GM12878 (cell line): ENCODE measurements around the gene VWA7. TPM values are rescaled to one million over a fixed set of nuclear protein-coding genes. Genes with fewer than 3 reads are reported as not detected.

Experiments
- ATAC-seq: fragments of 200-7000 bp; cut with Tn5 transposase; 3 replicates; pipeline ENCODE4 v1.9.1; 2020; ENCODE audit warnings: mild to moderate bottlenecking, moderate library complexity
- BruUV-seq: library from RNA; stranded (reverse); fragments of 400-500 nt; replicated peaks from 2 replicates; lab custom pipeline; 2021; lab: Mats Ljungman, UMichigan
- CTCF ChIA-PET: fragments of 300-600 bp; sonication (Branson Sonifier 250); formaldehyde crosslinking; extraction: SDS; loops from one replicate; lab custom pipeline; 2021; ENCODE audit warnings: inconsistent platforms; lab: Yijun Ruan, JAX
- POLR2A ChIA-PET: fragments of 350-600 bp; formaldehyde crosslinking; extraction: SDS; loops from one replicate; lab custom pipeline; 2021; ENCODE audit warnings: inconsistent platforms; lab: Charles Lee
- RAD21 ChIA-PET: fragments of 300-600 bp; sonication (Branson Sonifier 250); formaldehyde crosslinking; loops from one replicate; lab custom pipeline; 2023; ENCODE audit warnings: antibody characterized with exemption; ENCODE audit not compliant: unreplicated experiment; lab: Charles Lee
- SMC1A ChIA-PET: fragments of 300-600 bp; sonication (Branson Sonifier 250); formaldehyde crosslinking; loops from one replicate; lab custom pipeline; 2023; ENCODE audit not compliant: unreplicated experiment, uncharacterized antibody; lab: Charles Lee
- DNase-seq: peaks from one replicate; pipeline ENCODE4 v3.0.0-alpha.2; 2011; ENCODE audit warnings: low read depth, low spot score
- FAIRE-seq: peaks from 3 replicates; lab custom pipeline; 2011; peaks lifted over from hg19 to GRCh38; lab: Jason Lieb, UNC
- H2AFZ ChIP-seq: 2 replicates; pipeline ENCODE4 v1.6.0; 2011; ENCODE audit warnings: low read depth, low read length, control low read depth; ENCODE audit not compliant: control insufficient read depth
- H3K27ac ChIP-seq: 2 replicates; pipeline ENCODE4 v1.5.1; 2011; ENCODE audit warnings: control low read depth; ENCODE audit not compliant: control insufficient read depth, insufficient read depth
- H3K27me3 ChIP-seq, 2 experiments: replicated peaks in 1 of 2; 2 replicates each; pipeline versions ENCODE4 v1.6.0 to v1.6.1; 2011; ENCODE audit warnings: low read length in 1 of 2; ENCODE audit not compliant: control insufficient read depth in 2 of 2, insufficient read depth in 2 of 2
- H3K36me3 ChIP-seq, 2 experiments: 2 replicates each; pipeline ENCODE4 v1.5.1; 2011; ENCODE audit warnings: low read length in 1 of 2; ENCODE audit not compliant: control insufficient read depth in 2 of 2, insufficient read depth in 2 of 2
- H3K4me1 ChIP-seq: 2 replicates; pipeline ENCODE4 v1.6.1; 2011; ENCODE audit warnings: mild to moderate bottlenecking, low read length, moderate library complexity, mixed read lengths; ENCODE audit not compliant: control insufficient read depth, insufficient read depth
- H3K4me2 ChIP-seq: 2 replicates; pipeline ENCODE4 v1.6.0; 2011; ENCODE audit warnings: control low read depth; ENCODE audit not compliant: control insufficient read depth, insufficient read depth
- H3K4me3 ChIP-seq: fragments of 200-600 bp; sonication (generic); 2 replicates; pipeline ENCODE4 v1.5.1; 2016
- H3K79me2 ChIP-seq: 2 replicates; pipeline ENCODE4 v1.6.0; 2011; ENCODE audit warnings: low read length; ENCODE audit not compliant: control insufficient read depth, insufficient read depth
- H3K9ac ChIP-seq: 2 replicates; pipeline ENCODE4 v1.8.0; 2011; ENCODE audit warnings: low read length, control low read depth, mixed read lengths; ENCODE audit not compliant: control insufficient read depth, insufficient read depth
- H3K9me3 ChIP-seq: replicated peaks from 3 replicates; pipeline ENCODE4 v1.5.1; 2011; ENCODE audit warnings: mild to moderate bottlenecking, low read length; ENCODE audit not compliant: control insufficient read depth, insufficient read depth
- H4K20me1 ChIP-seq: 2 replicates; pipeline ENCODE4 v1.6.0; 2011; ENCODE audit not compliant: control insufficient read depth, insufficient read depth
- CTCF ChIP-seq, 3 experiments: IDR thresholded peaks in 2 of 3; conservative IDR thresholded peaks in 1 of 3; 2 replicates each; pipeline ENCODE4 v1.5.1; 2011; ENCODE audit warnings: low read depth in 3 of 3, low read length in 3 of 3, mild to moderate bottlenecking in 3 of 3, control low read depth in 2 of 3, moderate library complexity in 2 of 3, inconsistent platforms in 1 of 3, mixed read lengths in 1 of 3; ENCODE audit not compliant: control insufficient read depth in 2 of 3, insufficient read depth in 1 of 3; ENCODE audit errors: extremely low read depth in 1 of 3
- EGR1 ChIP-seq, 2 experiments: IDR thresholded peaks; 1 replicate in 1 of 2; 2 replicates in 1 of 2; pipeline ENCODE4 v1.6.1; 2011 to 2012; ENCODE audit warnings: low read depth in 2 of 2, low read length in 2 of 2, borderline replicate concordance in 1 of 2, mild to moderate bottlenecking in 1 of 2, moderate library complexity in 1 of 2
- PKNOX1 ChIP-seq: fragments of 450-650 bp; IDR thresholded peaks from 2 replicates; pipeline ENCODE4 v1.6.1; 2016; ENCODE audit warnings: mild to moderate bottlenecking
- POU2F2 ChIP-seq: IDR thresholded peaks from 3 replicates; pipeline ENCODE4 v1.6.1; 2011; ENCODE audit warnings: low read depth, mild to moderate bottlenecking, low read length, borderline replicate concordance
- RAD21 ChIP-seq: IDR thresholded peaks from 2 replicates; pipeline ENCODE4 v1.6.1; 2011; ENCODE audit warnings: mild to moderate bottlenecking, low read depth, low read length, moderate library complexity; ENCODE audit not compliant: insufficient read depth
- WGBS: methylation state at CpG from one replicate; pipeline ENCODE4 v1.1.6; 2016; ENCODE audit warnings: low lambda C conversion rate; ENCODE audit not compliant: insufficient replicate concordance, insufficient coverage; ENCODE audit errors: missing lambda C conversion rate; 5-methylcytosine and 5-hydroxymethylcytosine counted together
- in situ Hi-C: fragments of 300-500 bp; cut with MboI; formaldehyde crosslinking; loops from 9 replicates; pipeline ENCODE4 v1.14.3; 2018; ENCODE audit warnings: mixed read lengths
- intact Hi-C: fragments of 100-400 bp; cut with micrococcal nuclease; formaldehyde crosslinking; loops from one replicate; pipeline ENCODE4 v1.14.2; 2022; ENCODE audit not compliant: unreplicated experiment
- polyA plus RNA-seq, 11 experiments: library from polyadenylated mRNA; depleted of rRNA in 4 of 11; unstranded in 6 of 11; stranded (reverse) in 5 of 11; fragments of >200 nt; fragmentation: Nextera tagmentation in 4 of 11; fragmentation: Illumina TruSeq in 1 of 11; extraction: Ambion mirVana in 4 of 11; extraction: Trizol in 1 of 11; gene quantifications; 1 replicate in 1 of 11; 2 replicates in 10 of 11; pipeline versions ENCODE4 v1.2.1 to v1.2.3, GENCODE V29; 2011 to 2016; ENCODE audit warnings: inconsistent platforms in 2 of 11, missing spikeins in 2 of 11, low read depth in 1 of 11
- total RNA-seq, 4 experiments: library from RNA; depleted of rRNA in 3 of 4; stranded (reverse); fragments of >200 nt in 3 of 4; fragmentation: Illumina TruSeq in 1 of 4; extraction: Trizol in 1 of 4; gene quantifications; 2 replicates each; pipeline versions ENCODE4 v1.2.1 to v1.2.3, GENCODE V29; 2013 to 2021

VWA7 gene
- total and polyA plus RNA-seq, 10 of the 15 experiments (the other 5 are each of a cell fraction or from before 2014, with no cell fraction given): 0.11 to 3.1 (median 1.2) TPM; not detected in 1

- TF ChIP-seq RAD21 (peak; percentile 72), POU2F2 (peak; percentile 21; the same call in 1 of the 3 replicates), CTCF (IDR thresholded peaks at IDR 0.05 in 2 of 3, conservative IDR thresholded peaks at IDR 0.05 in 1 of 3; ENCODE audit: control insufficient read depth in 2 of 3, extremely low read depth in 1 of 3, insufficient read depth in 1 of 3, low read depth in 3 of 3, low read length in 3 of 3) (peak; percentile 91 to 95 (median 91)), PKNOX1 (peak; percentile 88)
Measured at GRCh38 chr6:31769684-31770371, 7.3 kb downstream of the VWA7 start (continued).

- TF ChIP-seq EGR1 (IDR thresholded peaks at IDR 0.05; ENCODE audit: borderline replicate concordance in 1 of 2, low read depth in 2 of 2, low read length in 2 of 2): no peak
- TF ChIP-seq, all 136 proteins: peak for 0
- Histone ChIP-seq H3K27me3 (no peaks in the 10 kb centered on the region), H3K4me3 (no peak overlapping the region), H3K27ac (no peak overlapping the region), H2AFZ (no peak overlapping the region), H3K4me2 (no peak overlapping the region), H3K9me3 (no peaks in the 10 kb centered on the region), H3K36me3 (no peaks in the 10 kb centered on the region), H3K4me1 (no peaks in the 10 kb centered on the region), H3K9ac (no peak overlapping the region), H4K20me1 (no peaks in the 10 kb centered on the region), H3K79me2 (no peaks in the 10 kb centered on the region)
- intact Hi-C loops (loop anchor here (1.0 to 2.0 kb wide), 2 partner anchors 40 to 88 kb away; partner anchors contain the start of gene DDAH2), in situ Hi-C loops (no loop called here)
- ChIA-PET POLR2A (interaction anchor here (0.5 to 3.0 kb wide), 4 partner anchors 31 to 64 kb away, joined by 3 to 27 read pairs (median 5); partner anchors contain the start of genes CLIC1, HSPA1B and MSH5), RAD21 (interaction anchor here (0.7 to 3.6 kb wide), 9 partner anchors 29 to 146 kb away, joined by 4 to 44 read pairs (median 5); partner anchors contain the start of genes ABHD16A, DDAH2, GPANK1 and MSH5), SMC1A (interaction anchor here (1.0 to 4.8 kb wide), 11 partner anchors 19 to 130 kb away, joined by 3 to 42 read pairs (median 4); partner anchors contain the start of genes CLIC1, DDAH2, LY6G5C and MSH5), CTCF (interaction anchor here (0.7 to 9.2 kb wide), 18 partner anchors 10 to 192 kb away, joined by 3 to 208 read pairs (median 10); partner anchors contain the start of genes CLIC1, DDAH2, HSPA1A and HSPA1L)
- no peak for DNase-seq
- no peak for FAIRE-seq
- BruUV-seq: no TSS peak
- ATAC-seq: no peak
- 91% methylated on average over 18 of the region's 18 CpGs for WGBS
Measured at GRCh38 chr6:31768363-31769257, 8.5 kb downstream of the VWA7 start.
